Transverse colon (tissue), 4 donors: Measurements from ENCODE around the gene KLF15. TPM values are rescaled to one million over a fixed set of nuclear protein-coding genes. Genes with fewer than 3 reads are reported as not detected.
A peak's percentile ranks its signal among the peaks of the same experiment; 100 is the strongest.

Source experiments
- DNase-seq: peaks from one replicate; pipeline ENCODE4 v3.0.0-alpha.2; 2019
- H3K27ac ChIP-seq, 4 donors: fragments of 200-600 bp; sonication (generic); 2 replicates each; pipeline ENCODE4 v1.5.1; 2016 to 2018; ENCODE audit warnings: inconsistent platforms in 4 of 4
- H3K27me3 ChIP-seq: fragments of 200-600 bp; sonication (generic); 2 replicates; pipeline ENCODE4 v1.5.1; 2017; ENCODE audit warnings: inconsistent platforms
- H3K36me3 ChIP-seq, 4 donors: fragments of 200-600 bp; sonication (generic); 2 replicates each; pipeline ENCODE4 v1.5.1; 2017 to 2019; ENCODE audit warnings: inconsistent platforms in 4 of 4
- H3K4me1 ChIP-seq, 4 donors: fragments of 200-600 bp; sonication (generic); 2 replicates each; pipeline ENCODE4 v1.5.1; 2017 to 2020; ENCODE audit warnings: inconsistent platforms in 4 of 4
- H3K4me3 ChIP-seq, 4 donors: fragments of 200-600 bp; sonication (generic); 1 replicate in 1 of 4; 2 replicates in 3 of 4; pipeline versions ENCODE4 v1.5.1 to v1.6.1; 2017 to 2019; ENCODE audit warnings: inconsistent platforms in 4 of 4
- H3K9me3 ChIP-seq, 2 donors: fragments of 200-600 bp; sonication (generic); 2 replicates each; pipeline ENCODE4 v1.5.1; 2017 to 2019; ENCODE audit warnings: inconsistent platforms in 2 of 2
- EP300 ChIP-seq: sonication (generic); formaldehyde crosslinking; IDR thresholded peaks from one replicate; pipeline ENCODE4 v1.6.1; 2017; ENCODE audit warnings: antibody characterized with exemption, low read depth
- POLR2A ChIP-seq: fragments of 450-650 bp; IDR thresholded peaks from one replicate; pipeline ENCODE4 v1.6.1; 2016; ENCODE audit warnings: antibody characterized with exemption, mild to moderate bottlenecking, moderate library complexity
- POLR2AphosphoS5 ChIP-seq, 3 donors: sonication (generic); formaldehyde crosslinking; IDR thresholded peaks; one replicate each; pipeline ENCODE4 v1.6.1; 2016; ENCODE audit warnings: antibody characterized with exemption in 3 of 3
- WGBS, 2 donors: methylation state at CpG; one replicate each; pipeline ENCODE4 v1.1.5; 2018; ENCODE audit warnings: low coverage in 1 of 2; 5-methylcytosine and 5-hydroxymethylcytosine counted together
- in situ Hi-C, 4 donors: fragments of 200-750 bp; cut with MboI; loops; one replicate each; pipeline versions ENCODE4 v1.15.0 to v1.15.1; 2017; ENCODE audit warnings: low sequenced_read_pairs in 3 of 4, low pct_ligation_motif_present in 1 of 4, low pct_unique_long_range_greater_than_20kb in 1 of 4
- intact Hi-C: fragments of 100-400 bp; cut with DNase I; formaldehyde crosslinking; loops from one replicate; pipeline ENCODE4 v1.15.1; 2023; ENCODE audit warnings: low total_unique reads
- total RNA-seq, 4 donors: library from RNA; depleted of rRNA; stranded (reverse); fragments of >200 nt; gene quantifications; one replicate each; pipeline ENCODE4 v1.1.0, GENCODE V29; 2016
- TF ChIP-seq, protein P1 (sequence below), 5 experiments: fragments of 200-600 bp in 3 of 5; fragments of 450-650 bp in 2 of 5; sonication (generic) in 3 of 5; IDR thresholded peaks; 1 replicate in 2 of 5; 2 replicates in 3 of 5; pipeline ENCODE4 v1.5.1; 2016 to 2017; ENCODE audit warnings: antibody characterized with exemption in 5 of 5, inconsistent platforms in 3 of 5, mild to moderate bottlenecking in 2 of 5, moderate library complexity in 1 of 5

KLF15 gene
- total RNA-seq, 4 donors from 2014 or later, result 4.0 to 19.5 (median 8.4) TPM

DNA sequence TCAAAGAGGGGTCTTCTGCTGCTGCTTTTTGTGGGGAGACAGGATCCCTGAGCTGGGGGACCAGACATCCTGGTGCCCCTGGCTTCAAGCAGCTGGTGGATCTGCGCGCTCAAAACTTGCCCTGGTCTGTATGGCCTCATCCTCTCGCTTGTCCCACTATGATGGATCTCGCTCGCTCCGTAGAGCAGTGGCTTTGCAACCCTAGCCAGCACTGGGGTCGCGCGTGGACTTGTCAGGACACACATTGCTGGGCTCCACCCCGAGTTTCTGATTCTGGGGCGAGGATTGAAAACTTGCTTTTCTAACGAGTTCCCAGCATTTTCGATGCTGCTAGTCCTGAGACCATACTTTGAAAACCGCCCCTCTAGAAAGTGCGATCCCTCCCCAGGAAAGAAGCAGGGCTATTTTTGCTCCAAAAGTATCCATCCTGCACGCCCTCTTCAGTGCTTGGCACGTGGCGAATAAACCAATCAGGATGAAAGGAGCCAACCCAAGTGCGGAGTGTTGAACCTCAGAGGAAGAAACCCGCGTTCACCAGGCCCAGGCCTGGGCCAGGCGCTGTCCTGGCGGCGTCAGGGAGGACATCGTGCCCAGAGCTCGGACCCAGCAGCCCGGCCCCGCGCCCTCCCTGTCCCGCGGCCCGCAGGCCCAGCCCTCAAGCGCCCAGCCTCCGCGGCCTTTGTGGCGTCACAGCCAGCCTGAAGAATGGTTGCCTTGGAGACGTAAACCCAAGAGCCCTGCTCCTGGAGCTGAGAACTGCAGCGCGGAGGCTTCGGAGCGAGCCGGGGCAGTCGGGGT, 37.2 kb upstream of the KLF15 start, which contains the start of gene CFAP100:
CFAP100 (plus strand) TSS at position 731 of the 798 bp plus-strand sequence. CDS start 1,092 bp downstream, outside the sequence.
- Histone ChIP-seq H3K9me3 (no peaks in the 10 kb centered on the region), H3K27me3 (peaks cover 25% of the 10 kb centered on the region), H3K4me1 (peaks cover 0 to 10% (median 2%) of the 10 kb centered on the region in 4 donors), H3K4me3 (peak within 1 kb of the TSS in 1 of 4 donors; percentile 40), H3K27ac (no peak within 1 kb of the TSS), H3K36me3 (no peaks in the 10 kb centered on the region)
- in situ Hi-C loops (loop anchor here (5.0 to 25.0 kb wide), 6 partner anchors 140 to 262 kb away; no protein-coding TSS in a partner anchor), intact Hi-C loops (no loop called here)
- TF ChIP-seq, protein P1, sequence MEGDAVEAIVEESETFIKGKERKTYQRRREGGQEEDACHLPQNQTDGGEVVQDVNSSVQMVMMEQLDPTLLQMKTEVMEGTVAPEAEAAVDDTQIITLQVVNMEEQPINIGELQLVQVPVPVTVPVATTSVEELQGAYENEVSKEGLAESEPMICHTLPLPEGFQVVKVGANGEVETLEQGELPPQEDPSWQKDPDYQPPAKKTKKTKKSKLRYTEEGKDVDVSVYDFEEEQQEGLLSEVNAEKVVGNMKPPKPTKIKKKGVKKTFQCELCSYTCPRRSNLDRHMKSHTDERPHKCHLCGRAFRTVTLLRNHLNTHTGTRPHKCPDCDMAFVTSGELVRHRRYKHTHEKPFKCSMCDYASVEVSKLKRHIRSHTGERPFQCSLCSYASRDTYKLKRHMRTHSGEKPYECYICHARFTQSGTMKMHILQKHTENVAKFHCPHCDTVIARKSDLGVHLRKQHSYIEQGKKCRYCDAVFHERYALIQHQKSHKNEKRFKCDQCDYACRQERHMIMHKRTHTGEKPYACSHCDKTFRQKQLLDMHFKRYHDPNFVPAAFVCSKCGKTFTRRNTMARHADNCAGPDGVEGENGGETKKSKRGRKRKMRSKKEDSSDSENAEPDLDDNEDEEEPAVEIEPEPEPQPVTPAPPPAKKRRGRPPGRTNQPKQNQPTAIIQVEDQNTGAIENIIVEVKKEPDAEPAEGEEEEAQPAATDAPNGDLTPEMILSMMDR (IDR thresholded peaks at IDR 0.05), result no peak
- no peak for TF ChIP-seq EP300
- TF ChIP-seq POLR2AphosphoS5 (IDR thresholded peaks at IDR 0.05), result no peak
- TF ChIP-seq POLR2A, result no peak
- 45 to 87% methylated on average over 4 to 43 of the region's 43 CpGs for WGBS, 2 donors
- peak; percentile 24 for DNase-seq

DNA sequence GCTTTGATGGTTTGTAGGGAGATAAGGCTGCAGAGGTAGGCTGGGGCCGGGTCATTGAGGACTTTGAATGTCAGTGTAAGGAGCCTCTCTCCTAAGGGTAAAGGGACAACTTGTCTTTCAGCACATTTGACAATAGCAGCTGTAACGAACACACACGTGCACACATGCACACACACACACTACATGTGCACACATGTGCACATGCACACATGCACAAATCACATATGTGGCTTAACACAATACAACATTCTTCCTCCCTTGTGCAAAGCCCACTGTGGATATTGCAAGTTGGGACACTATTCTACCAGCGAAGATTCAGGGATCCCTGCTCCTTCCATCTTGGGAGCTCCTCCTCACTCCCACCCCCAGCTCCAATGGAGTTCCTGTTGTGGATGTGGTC, 36.4 kb upstream of the KLF15 start:
- WGBS, 2 donors, result 96% methylated on average over 3 to 4 of the region's 4 CpGs
- peaks cover 25% of the 10 kb centered on the region for H3K27me3 ChIP-seq
- H3K9me3 ChIP-seq, result no peaks in the 10 kb centered on the region
- no peak overlapping the region for H3K27ac ChIP-seq
- in situ Hi-C loops, result loop anchor here (5.0 to 25.0 kb wide), 6 partner anchors 139 to 261 kb away; no protein-coding TSS in a partner anchor
- no peak for DNase-seq
- intact Hi-C loops, result no loop called here
- H3K4me1 ChIP-seq, result peaks cover 5 to 17% (median 7%) of the 10 kb centered on the region in 4 donors
- no peaks in the 10 kb centered on the region for H3K36me3 ChIP-seq
- TF ChIP-seq POLR2A (no peak), POLR2AphosphoS5 (IDR thresholded peaks at IDR 0.05) (no peak), EP300 (no peak)
- TF ChIP-seq, protein P1 (IDR thresholded peaks at IDR 0.05), result no peak
- no peak overlapping the region for H3K4me3 ChIP-seq

DNA sequence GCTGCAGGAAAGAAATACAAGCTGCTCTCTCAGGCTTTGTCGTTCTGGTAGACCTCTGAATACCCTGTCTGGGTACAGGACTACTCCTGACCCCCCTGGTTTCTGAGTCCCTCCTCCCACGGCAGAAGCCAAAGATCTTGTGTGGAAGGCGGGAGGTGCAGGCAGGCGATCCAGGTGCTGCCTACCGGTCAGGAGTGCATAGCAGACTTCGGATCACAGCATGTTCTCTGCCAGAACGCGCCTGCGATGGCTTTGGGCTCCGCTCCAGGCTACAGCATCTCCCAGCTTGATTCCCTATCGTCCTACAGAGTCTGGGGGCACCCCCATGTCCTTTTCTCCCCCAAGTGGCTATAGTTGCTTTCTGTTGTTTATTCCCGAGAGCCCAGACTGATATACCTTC, 35.0 kb upstream of the KLF15 start:
- peaks cover 25% of the 10 kb centered on the region for H3K27me3 ChIP-seq
- H3K4me3 ChIP-seq, result no peak overlapping the region
- no peaks in the 10 kb centered on the region for H3K36me3 ChIP-seq
- intact Hi-C loops, result no loop called here
- H3K9me3 ChIP-seq, result no peaks in the 10 kb centered on the region
- no peak for TF ChIP-seq EP300
- TF ChIP-seq POLR2AphosphoS5 (IDR thresholded peaks at IDR 0.05), result no peak
- TF ChIP-seq, protein P1 (IDR thresholded peaks at IDR 0.05), result no peak
- TF ChIP-seq POLR2A, result no peak
- 58 to 75% methylated on average over 2 to 12 of the region's 12 CpGs for WGBS, 2 donors
- in situ Hi-C loops, result loop anchor here (5.0 to 25.0 kb wide), 6 partner anchors 137 to 260 kb away; no protein-coding TSS in a partner anchor
- no peak overlapping the region for H3K27ac ChIP-seq
- DNase-seq, result no peak
- H3K4me1 ChIP-seq, result peaks cover 5 to 18% (median 7%) of the 10 kb centered on the region in 4 donors

DNA sequence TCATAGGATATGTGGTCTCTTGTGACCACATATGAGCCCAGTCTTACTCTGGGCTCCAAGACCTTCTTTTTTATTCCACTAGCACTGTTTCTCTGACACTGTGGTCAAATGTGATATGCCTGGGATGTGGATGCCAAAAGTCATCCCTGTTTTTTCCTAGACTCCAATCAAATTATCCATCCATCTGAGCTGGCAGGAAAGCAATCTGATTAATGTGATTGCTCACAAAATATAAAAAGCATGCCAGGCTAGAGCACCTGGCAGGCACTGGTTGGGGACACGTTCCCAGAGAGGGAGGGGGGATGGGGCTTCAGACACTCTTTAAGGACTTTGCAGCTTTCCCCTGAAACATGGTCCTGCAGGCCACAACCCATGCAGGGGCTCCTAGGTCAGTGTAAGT, 34.4 kb upstream of the KLF15 start:
- no peak for TF ChIP-seq EP300
- TF ChIP-seq POLR2A, result no peak
- TF ChIP-seq POLR2AphosphoS5 (IDR thresholded peaks at IDR 0.05), result no peak
- TF ChIP-seq, protein P1 (IDR thresholded peaks at IDR 0.05), result no peak
- 50% methylated on average over 1 of the region's 1 CpG; no CpG with 5 or more reads in 1 of the 2 donors for WGBS, 2 donors
- Histone ChIP-seq H3K4me3 (no peak overlapping the region), H3K27me3 (peaks cover 25% of the 10 kb centered on the region), H3K4me1 (peaks cover 5 to 18% (median 7%) of the 10 kb centered on the region in 4 donors), H3K27ac (no peak overlapping the region), H3K36me3 (no peaks in the 10 kb centered on the region), H3K9me3 (no peaks in the 10 kb centered on the region)
- no peak for DNase-seq
- intact Hi-C loops, result no loop called here
- in situ Hi-C loops, result loop anchor here (5.0 to 25.0 kb wide), 6 partner anchors 137 to 259 kb away; no protein-coding TSS in a partner anchor
